Tibial nerve (tissue), 4 donors: ENCODE measurements around the gene CDH11.

ENCODE experiments used
- EP300 ChIP-seq, 2 donors: sonication (generic); formaldehyde crosslinking; IDR thresholded peaks; one replicate each; pipeline ENCODE4 v1.6.1; 2017; ENCODE audit warnings: antibody characterized with exemption in 2 of 2, mild to moderate bottlenecking in 1 of 2
- POLR2A ChIP-seq, 2 donors: fragments of 450-650 bp; IDR thresholded peaks; one replicate each; pipeline ENCODE4 v1.6.1; 2017; ENCODE audit warnings: antibody characterized with exemption in 2 of 2, mild to moderate bottlenecking in 2 of 2, moderate library complexity in 2 of 2
- TF ChIP-seq, protein P1 (sequence below), 5 experiments: fragments of 200-600 bp in 3 of 5; fragments of 450-650 bp in 2 of 5; sonication (generic) in 3 of 5; IDR thresholded peaks; one replicate each; pipeline ENCODE4 v1.5.1; 2016 to 2019; ENCODE audit warnings: antibody characterized with exemption in 5 of 5, mild to moderate bottlenecking in 3 of 5, moderate library complexity in 2 of 5

DNA sequence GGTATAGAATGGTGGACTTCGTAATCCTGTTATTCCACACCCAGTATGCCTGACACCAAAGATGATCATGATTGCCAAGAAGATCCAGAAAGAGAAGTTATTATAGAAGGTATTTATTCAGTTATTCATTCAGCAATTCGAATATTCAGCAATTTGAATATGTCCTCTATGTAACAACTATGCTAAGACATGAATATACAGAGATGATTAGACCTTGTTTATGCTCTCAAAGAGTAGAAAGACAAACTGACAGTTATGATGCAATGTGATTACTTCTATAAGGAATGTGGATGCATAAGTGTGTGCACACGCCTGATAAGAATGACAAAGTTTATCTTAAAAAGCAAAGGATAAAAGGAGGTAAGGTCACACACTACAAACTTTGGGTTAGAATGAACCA is 218.1 kb downstream of the CDH11 start:
- TF ChIP-seq, protein P1, sequence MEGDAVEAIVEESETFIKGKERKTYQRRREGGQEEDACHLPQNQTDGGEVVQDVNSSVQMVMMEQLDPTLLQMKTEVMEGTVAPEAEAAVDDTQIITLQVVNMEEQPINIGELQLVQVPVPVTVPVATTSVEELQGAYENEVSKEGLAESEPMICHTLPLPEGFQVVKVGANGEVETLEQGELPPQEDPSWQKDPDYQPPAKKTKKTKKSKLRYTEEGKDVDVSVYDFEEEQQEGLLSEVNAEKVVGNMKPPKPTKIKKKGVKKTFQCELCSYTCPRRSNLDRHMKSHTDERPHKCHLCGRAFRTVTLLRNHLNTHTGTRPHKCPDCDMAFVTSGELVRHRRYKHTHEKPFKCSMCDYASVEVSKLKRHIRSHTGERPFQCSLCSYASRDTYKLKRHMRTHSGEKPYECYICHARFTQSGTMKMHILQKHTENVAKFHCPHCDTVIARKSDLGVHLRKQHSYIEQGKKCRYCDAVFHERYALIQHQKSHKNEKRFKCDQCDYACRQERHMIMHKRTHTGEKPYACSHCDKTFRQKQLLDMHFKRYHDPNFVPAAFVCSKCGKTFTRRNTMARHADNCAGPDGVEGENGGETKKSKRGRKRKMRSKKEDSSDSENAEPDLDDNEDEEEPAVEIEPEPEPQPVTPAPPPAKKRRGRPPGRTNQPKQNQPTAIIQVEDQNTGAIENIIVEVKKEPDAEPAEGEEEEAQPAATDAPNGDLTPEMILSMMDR (IDR thresholded peaks at IDR 0.05), result no peak
- TF ChIP-seq POLR2A (IDR thresholded peaks at IDR 0.05) (no peak), EP300 (IDR thresholded peaks at IDR 0.05) (no peak)
